ENCODE data around the gene AGBL1.

DNA sequence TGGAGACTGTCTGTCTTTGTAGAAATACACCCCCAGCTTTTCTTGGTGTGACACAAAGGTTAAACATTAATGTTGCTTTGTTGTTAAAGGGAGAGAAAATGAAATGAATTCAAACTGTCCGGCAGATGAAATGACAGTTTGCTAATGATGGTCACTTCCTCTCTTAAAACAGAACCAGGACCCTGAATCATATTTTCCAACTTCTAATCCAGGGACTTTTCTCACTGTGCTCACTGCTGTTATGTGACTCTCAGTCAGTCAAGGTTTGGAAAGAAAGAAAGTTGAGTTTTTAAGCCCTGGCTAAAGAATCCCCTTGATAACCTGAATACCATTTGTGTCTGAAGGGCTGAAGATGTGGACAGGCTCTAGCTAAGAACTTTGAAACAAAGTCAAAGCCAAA is 215.8 kb downstream of the AGBL1 start:
- TF ChIP-seq POLR2A (IDR thresholded peaks at IDR 0.05): no peak
- TF ChIP-seq, protein P1, sequence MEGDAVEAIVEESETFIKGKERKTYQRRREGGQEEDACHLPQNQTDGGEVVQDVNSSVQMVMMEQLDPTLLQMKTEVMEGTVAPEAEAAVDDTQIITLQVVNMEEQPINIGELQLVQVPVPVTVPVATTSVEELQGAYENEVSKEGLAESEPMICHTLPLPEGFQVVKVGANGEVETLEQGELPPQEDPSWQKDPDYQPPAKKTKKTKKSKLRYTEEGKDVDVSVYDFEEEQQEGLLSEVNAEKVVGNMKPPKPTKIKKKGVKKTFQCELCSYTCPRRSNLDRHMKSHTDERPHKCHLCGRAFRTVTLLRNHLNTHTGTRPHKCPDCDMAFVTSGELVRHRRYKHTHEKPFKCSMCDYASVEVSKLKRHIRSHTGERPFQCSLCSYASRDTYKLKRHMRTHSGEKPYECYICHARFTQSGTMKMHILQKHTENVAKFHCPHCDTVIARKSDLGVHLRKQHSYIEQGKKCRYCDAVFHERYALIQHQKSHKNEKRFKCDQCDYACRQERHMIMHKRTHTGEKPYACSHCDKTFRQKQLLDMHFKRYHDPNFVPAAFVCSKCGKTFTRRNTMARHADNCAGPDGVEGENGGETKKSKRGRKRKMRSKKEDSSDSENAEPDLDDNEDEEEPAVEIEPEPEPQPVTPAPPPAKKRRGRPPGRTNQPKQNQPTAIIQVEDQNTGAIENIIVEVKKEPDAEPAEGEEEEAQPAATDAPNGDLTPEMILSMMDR (IDR thresholded peaks at IDR 0.05): no peak

All from Peyer's patch (tissue), 4 donors.